Activated CD8-positive, alpha-beta memory T cell treated with anti-CD3 and anti-CD28 coated beads, Interleukin-2, amount 50 U/mL, for 24 hours (primary cell): Measurements from ENCODE around the gene KRT73.

Experiments used
- DNase-seq: peaks from one replicate; pipeline ENCODE4 v3.0.0-alpha.2; 2020; ENCODE audit errors: extremely low read depth

KRT73 gene

DNA sequence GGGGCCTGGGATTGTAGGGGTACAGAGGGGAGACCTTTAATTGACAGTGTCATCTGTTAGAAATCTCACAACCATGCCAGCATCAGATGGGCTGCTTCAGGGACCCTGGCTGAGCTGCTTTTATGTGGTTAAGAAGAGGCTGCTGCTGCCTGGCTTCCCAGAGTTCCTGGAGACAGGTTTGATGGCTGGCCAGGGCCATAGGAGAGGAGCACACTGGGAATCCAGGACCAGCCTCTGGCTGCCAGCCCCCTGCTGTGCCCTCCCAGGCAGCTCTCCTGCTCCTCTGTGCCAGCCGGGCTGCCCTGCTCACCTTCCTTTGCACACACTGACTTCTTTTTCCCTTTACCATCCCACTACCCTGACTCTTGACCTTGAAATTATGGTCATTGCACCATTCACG, 507 bp upstream of the KRT73 start:
- no peak for DNase-seq

GRCh38 chr12:52617403-52617785, 965 bp downstream of the KRT73 start:
- DNase-seq = no peak

- no peak for DNase-seq
Measured at GRCh38 chr12:52616680-52617402, 1.5 kb downstream of the KRT73 start.

DNA sequence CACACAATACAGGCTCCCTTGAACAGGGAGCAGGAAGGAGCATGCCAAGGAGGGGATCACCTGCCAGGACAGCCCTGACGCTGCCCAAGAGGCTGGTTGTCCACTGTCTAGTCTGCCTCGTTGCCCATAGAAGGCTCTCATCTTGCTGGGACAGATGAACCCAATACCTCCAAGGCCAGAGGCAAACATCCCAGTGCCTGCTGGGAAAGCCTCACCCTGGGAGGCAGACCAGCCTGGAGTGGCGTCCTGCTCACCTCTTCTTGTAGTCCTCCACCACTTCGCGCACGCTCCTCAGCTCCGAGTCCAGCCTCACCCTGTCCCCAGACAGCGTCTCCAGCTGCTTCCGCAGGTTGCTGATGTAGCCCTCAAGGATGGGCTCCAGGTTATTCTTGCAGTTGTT, 2.4 kb downstream of the KRT73 start:
- no peak for DNase-seq

DNA sequence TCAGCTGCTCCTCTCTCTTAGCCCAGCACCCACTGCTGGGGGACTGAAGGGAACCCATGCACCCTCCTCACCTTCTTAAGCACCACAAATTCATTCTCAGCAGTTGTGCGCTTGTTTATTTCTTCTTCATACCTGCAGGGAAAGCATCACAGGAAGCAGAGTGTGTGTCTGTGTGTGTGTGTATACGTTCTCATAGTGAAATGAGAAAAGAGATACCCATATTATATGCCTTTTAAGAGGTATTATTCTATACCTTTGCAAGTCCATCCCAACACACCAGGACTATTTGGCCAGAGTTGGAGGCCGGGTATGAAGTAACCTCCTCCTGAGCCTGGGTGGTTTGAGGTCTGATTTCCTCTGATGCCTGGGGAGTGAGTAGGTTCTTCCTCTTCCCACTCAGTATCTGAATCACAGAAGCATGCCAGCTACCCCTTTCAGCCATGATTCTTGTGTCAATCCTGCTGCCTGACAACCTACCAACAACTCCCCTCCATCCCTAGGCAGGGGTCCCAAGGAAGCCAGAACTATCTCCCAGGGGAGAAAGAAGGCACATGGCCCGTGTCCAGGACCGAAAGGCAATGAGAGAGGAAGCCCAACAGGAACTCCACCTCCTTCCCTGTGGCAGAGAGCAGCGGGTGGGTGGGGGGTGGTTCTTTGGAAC, 3.0 kb downstream of the KRT73 start:
- no peak for DNase-seq

GRCh38 chr12:52614381-52615207, 3.8 kb downstream of the KRT73 start:
- DNase-seq = no peak

GRCh38 chr12:52613384-52614030, 4.9 kb downstream of the KRT73 start:
- no peak for DNase-seq

GRCh38 chr12:52612431-52613383, 5.7 kb downstream of the KRT73 start:
- no peak for DNase-seq

DNA sequence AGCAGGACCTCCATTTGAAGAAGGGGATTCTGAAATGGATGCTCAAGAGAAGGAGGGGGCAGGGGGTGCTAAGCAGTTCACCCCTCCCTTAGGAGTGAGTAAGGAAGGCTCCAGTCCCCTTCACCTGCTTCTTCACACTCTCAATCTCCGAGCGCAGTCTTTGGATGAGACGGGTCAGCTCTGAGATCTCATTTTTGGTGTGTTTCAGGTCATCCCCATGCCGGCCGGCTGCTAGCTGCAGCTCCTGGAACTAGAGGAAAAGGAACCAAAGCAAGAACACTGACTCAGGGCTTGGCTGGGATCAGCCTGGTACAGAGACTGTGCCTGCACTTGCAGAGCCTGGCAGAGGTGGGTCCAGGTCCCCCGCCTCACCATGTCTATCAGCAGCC, 7.3 kb downstream of the KRT73 start:
- DNase-seq = no peak

DNA sequence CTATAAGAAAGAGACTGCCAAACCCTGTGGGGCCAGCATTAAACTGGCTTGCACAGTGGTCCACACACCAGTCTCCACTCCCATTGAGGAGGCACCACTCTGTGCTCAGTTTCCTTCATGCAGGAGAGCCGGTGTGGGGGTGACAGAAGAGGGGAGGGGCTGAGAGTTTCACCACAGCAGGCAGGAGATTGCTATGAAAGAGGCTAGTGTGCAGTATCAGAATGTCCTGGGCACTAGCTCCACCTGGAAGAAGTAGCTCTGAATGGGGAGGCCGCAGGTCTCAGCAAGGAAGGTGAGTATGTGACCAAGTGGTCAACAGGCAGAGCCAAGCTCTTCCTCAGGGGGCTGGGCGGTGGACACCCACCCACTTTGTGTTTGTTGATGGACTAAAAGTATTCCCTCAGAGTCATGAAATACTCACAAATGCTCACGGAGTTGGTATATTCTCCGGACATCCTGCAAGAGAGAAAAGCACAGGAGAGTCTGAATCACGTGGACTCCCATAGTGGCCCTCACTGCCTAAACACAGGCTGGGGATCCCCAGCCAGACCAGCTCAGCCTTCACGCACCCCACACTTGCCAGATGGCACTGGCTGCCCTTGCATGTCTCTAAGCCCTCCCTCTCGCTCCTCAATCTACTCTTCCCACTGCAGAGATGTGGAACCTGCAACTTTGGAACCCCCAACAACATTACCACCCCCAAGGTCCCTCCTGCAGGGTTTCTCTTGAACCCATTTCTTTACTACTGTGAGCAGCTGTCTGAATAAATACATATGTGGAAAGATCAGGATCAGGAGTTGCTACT, 9.3 kb downstream of the KRT73 start:
- no peak for DNase-seq

- DNase-seq = no peak
Measured at GRCh38 chr12:52608161-52608560, 10.2 kb downstream of the KRT73 start.

DNA sequence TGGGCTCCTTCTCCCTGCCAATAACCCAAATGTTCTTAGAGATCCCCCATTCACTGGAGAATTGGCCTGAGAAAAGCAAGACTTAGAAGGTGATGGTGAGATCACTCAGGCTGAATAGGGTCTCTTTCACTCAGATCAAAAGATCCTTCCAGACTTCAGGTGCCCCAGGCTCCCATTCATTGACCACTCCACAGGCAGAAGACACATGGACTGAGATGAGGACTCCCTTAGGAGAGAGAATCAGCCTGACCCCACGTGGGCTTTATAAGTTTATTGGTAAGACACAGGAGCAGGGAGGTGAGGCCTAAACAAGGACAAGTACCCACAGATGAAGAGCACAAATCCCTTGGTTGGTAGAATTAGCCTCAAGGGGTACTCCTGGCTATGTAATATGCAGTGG, 11.0 kb downstream of the KRT73 start:
- DNase-seq = no peak

GRCh38 chr12:52606581-52607218, 11.7 kb downstream of the KRT73 start:
- DNase-seq = no peak

DNA sequence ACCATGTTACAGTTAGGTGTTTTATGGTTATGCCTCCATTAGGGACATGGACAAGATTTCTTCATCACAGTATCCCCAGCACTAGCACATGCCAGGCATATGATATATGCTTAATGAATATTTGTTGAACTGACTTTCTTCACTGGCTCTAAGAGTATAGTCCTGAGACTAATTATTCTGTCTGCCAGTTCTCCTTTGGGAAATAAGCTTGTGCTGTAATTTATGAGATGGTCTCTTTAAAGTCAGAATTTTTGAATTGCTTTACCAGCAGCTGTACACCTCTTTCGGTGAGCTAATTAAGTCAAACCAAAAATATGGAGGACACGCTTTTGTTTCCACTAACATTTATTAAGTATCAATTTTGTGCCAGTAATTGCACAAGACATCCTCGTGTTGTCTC, 12.3 kb downstream of the KRT73 start:
- DNase-seq = no peak

DNA sequence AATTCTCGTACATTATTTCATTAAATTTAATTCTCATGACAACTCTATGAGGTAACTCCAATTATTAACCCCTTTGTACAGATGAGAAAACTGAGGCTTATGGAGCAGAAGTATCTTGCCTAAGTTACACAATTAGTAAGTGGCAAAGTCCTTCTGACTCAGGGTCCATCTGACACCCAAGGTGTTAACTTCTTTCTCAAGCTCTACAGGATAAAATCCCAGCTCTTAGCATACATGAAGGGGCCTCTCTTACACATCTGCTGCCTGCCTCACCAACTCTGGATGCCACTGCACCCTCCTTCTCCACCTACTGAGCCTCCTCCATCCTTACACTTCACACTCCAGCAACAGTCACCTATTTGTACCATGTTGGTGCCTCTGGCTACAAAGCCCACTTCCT, 12.8 kb downstream of the KRT73 start:
- DNase-seq = no peak

DNA sequence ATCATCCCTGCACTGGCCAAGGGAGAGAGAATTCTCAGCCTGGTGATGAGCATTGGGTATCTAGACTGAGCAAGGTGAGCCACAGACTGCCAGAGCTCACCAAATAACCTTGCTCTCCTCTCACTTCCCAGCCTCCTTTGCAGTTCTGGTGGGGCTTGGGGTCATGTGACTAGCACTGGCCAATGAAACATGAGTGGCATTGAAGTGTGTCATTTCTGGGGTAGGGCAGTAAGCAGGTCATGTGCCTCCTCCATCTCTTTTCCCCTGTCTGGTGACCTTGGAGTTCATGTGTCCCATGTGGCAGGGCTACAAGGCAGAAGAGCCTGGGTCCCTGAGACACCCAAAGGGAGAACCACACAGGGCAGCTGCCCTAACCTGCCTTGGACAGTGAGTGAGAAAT, 13.5 kb downstream of the KRT73 start:
- no peak for DNase-seq

DNA sequence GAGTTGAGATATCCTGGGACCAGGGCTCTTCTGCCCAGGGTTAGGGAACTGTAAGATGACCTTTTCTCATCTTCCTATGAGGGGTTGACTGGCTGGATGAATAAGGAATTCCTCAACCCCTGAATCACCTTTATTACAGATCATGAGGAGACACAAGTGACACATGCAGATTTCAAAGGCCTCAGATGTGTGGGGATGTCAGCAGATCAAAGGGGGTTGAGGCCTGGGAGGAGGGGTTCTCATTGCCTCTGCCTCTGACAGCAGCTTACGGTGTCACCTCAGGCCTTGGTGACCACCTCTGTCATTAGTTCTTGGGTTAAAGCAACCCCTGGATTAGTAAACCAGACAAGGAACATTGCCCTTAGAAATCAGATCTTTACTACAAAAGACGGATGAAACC, 15.0 kb downstream of the KRT73 start:
- DNase-seq = no peak

DNA sequence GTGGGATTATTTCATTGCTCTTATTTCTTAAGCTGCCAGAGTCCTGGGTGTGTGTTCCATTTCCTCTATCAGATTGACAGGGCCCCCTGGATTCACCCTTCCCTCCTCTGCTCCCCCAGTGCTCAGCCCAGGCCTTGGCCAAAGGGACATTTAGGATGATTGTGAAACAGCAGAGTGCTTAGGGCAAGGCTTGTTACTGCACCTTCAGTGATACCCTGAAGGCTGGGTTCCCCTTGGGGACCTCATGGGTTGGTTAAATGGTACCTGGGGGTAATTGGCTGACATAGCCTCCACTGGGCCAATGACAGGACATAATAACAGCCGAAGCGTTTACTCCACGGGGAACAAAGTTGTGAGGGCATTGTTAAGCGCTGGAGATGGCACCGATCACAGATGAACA, 15.8 kb downstream of the KRT73 start:
- DNase-seq = no peak

- no peak for DNase-seq
Measured at GRCh38 chr12:52601671-52602070, 16.7 kb downstream of the KRT73 start.

DNA sequence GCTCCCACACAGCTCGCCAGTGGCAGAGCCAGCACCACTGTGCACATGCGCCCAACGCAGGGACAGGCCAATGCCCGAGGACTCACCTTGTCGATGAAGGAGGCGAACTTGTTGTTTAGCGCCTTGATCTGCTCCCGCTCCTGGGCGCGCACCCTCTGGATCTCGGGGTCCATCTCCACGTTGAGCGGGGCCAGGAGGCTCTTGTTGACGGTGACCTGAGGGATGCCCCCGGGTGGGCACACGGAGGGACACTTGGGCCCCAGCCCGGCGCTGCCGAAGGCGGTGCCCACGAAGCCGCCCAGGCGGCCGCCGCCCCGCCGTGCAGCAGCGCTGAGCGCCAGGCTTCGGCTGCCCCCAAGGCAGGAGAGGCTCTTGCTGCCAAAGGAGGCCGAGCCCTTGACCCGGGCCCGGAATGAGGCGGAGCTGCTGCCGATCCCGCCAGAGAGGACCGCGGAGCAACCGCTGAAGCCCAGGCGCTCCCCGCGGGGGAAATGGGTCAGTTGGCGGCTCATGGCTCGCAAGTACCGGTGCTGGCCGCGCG, 17.3 kb downstream of the KRT73 start, which contains the start of gene KRT72:
TSS of gene KRT72 (minus strand) at position 523 of the 541 bp plus-strand sequence. CDS start at position 512, 11 bp downstream.
- no peak for DNase-seq
